HG02642 (cell line): Measurements from ENCODE around the gene CLSTN2.

Experiments used
- ATAC-seq: cut with Tn5 transposase; IDR thresholded peaks from one replicate; pipeline ENCODE4 v1.9.1; 2021; ENCODE audit warnings: mild to moderate bottlenecking; ENCODE audit not compliant: unreplicated experiment, poor library complexity

Gene CLSTN2

GRCh38 chr3:140432229-140432669, 497.3 kb downstream of the CLSTN2 start:
- ATAC-seq, result no peak

DNA sequence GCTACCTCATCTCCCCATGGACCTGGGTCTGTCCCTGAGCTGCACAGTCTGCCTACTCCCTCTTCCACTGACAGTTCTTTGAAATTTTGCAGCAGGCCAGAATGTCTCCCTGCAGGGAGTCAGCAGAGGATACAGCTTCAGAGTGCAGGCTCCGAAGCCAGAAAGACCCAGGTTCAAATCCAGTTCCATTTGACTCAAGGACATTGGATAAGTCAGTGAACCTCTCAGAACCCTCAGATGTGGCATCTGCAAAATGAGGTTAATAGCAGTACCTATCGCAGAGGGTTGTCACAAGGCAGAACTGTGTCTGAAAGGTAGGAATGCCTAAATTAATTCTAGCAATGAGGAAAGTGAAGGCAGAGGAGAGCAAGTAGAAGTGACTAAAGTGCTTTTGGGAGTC, 498.4 kb downstream of the CLSTN2 start:
- no peak for ATAC-seq

DNA sequence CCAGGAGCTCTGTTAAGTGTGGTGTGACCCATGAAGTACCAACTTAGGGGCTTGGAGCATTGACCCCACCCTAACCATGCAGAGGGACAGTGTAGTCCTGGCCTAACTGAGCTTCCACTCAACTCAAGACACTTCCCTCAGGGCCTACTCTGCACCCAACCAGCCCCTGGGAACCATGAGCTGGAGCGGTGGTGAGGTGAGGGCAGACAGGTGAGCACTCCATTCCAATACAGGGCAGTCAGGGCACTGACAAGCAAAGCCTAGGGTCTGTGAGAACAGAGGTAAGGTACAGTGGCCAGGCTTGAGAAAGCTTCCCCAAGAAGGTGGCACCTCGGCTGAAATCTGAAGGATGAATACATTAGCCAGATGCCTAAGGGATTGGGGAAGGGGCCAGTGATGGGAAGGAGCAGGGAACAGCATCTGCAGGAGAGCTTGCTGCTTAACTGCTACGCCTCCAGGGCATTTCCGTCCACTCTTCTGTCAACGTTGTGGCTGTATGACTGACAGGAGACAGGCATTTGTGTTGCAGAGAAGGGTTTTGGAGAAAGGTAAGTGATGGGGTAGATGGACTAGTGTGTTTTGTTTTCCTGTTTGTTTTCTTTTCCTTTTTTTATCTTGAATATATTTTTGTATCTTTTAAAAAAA, 499.4 kb downstream of the CLSTN2 start:
- no peak for ATAC-seq

GRCh38 chr3:140436421-140436820, 501.4 kb downstream of the CLSTN2 start:
- ATAC-seq, result no peak

DNA sequence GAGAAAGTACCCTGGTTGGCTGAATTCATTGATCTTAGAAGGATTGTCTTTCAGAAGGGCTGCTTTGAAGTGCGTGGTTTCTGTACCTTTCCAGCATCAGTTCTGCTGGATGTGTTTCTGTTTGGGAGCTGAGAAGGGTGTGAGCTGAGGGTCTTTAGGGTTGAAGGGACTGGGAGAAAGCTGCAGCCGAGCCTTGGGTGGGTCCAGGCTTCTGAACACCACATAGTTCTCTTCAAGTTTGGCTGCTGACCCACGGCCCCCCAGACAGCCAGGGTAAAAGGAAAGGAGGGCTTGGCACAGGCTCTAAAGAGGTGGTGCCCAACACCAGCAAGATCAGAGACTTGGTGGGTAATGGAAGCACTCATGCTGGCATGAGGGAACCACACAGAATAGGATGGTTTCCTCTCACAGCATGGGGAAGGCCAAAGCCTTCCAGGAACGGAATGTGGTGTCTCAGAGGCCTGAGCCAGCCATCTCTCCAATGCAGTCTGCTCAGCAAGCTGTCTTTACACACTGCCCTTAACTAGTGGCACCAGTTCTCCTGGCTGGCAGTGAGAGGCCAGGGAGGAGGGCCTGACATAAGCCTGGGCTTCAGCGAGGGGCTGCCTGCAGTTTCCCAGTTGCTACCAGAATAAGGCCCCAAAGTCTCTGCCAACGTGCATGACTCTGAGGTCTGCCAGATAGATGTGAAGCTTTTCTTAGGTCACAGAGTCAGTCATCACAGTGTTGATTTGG, 503.9 kb downstream of the CLSTN2 start:
- ATAC-seq, result no peak

GRCh38 chr3:140439527-140439926, 504.5 kb downstream of the CLSTN2 start:
- ATAC-seq, result no peak

GRCh38 chr3:140440446-140440845, 505.5 kb downstream of the CLSTN2 start:
- ATAC-seq, result no peak

DNA sequence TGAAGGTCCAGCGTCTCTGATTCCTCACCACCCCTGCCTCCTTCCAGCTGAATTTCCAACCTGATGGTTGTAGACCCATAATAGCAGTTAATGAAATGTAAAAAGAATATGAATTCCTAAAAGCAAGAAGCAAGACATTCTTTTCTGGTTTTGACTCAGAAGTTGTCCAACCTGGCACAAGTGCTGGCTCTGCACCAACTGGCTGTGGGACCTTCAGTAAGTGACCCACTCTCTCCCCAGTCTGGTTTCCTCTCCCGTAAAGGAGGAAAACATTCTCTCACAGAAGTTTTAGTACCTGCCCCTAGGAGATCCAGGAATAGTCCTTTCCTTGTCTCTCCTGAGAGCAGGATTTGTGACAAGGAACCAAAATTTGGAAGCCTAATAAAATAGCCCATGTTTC, 506.0 kb downstream of the CLSTN2 start:
- no peak for ATAC-seq

DNA sequence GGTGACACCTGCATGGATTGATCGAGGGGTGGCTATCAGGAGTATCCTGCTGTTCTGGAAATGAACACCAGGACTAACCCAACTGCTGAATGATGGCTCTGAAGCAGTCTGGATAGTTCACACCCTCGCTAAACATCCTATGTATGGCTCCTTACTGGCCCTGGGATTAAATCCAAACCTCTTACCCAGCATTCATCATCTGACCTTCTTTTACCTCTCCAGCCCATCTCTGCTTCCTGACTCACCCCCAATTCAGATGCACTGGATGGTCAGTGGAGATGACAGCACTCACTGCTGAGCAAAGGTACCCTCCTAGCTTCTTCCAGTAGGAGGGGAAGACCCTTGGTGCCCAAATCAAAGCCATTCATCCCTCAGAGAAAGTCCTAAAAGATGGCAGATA, 507.6 kb downstream of the CLSTN2 start:
- no peak for ATAC-seq

- no peak for ATAC-seq
Observed at GRCh38 chr3:140443073-140443472, 508.1 kb downstream of the CLSTN2 start.

GRCh38 chr3:140443806-140444205, 508.8 kb downstream of the CLSTN2 start:
- no peak for ATAC-seq

GRCh38 chr3:140446734-140447133, 511.7 kb downstream of the CLSTN2 start:
- ATAC-seq, result no peak

- ATAC-seq, result no peak
Observed at GRCh38 chr3:140447136-140447535, 512.2 kb downstream of the CLSTN2 start.

DNA sequence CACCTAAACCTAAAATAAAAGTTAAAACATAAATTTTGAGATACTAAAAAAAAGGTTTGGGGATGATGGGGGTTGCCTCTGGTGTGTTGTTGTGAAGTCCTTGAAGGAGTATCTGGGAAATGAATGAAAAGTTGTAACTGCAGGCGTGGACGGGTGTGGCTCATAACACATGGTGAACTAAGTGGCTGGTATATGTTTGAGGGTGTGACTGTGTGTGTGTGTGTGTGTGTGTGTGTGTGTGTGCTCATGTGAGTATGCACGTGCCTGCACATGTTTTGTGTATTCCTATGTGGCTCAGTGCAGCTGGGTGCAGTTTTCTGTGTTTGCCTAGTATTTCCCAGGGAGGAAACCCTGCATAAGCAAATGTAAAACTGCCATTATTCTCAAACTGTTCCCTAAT, 513.0 kb downstream of the CLSTN2 start:
- ATAC-seq, result no peak

- ATAC-seq, result no peak
Observed at GRCh38 chr3:140449413-140450256, 514.6 kb downstream of the CLSTN2 start.

GRCh38 chr3:140453750-140454149, 518.8 kb downstream of the CLSTN2 start:
- ATAC-seq, result no peak

GRCh38 chr3:140455521-140456214, 520.7 kb downstream of the CLSTN2 start:
- ATAC-seq, result no peak

- no peak for ATAC-seq
Observed at GRCh38 chr3:140456974-140457373, 522.0 kb downstream of the CLSTN2 start.

- ATAC-seq, result no peak
Observed at GRCh38 chr3:140459462-140459861, 524.5 kb downstream of the CLSTN2 start.

GRCh38 chr3:140461250-140461649, 526.3 kb downstream of the CLSTN2 start:
- no peak for ATAC-seq

DNA sequence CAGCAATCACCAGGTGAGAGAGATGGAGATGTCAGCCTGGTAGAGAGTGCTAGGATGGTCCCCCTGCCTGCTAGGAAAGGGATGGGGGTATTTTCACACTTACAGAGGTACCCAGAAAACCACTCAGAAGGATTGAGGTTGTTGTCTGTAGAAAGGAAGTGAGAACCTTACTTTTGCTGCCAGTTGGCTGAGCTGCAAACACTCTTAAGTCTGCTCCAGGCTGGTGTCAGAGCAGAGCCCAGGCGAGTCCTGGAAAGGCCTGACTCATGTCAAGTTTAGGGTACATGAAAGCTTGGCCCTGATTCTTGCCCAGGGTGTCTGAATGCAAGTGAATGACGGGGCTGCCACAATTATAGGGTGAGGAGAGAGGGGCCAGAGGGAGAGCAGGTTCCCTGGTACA, 528.4 kb downstream of the CLSTN2 start:
- ATAC-seq, result no peak
